ENCODE results near the gene RPS14.

RPS14 gene

DNA sequence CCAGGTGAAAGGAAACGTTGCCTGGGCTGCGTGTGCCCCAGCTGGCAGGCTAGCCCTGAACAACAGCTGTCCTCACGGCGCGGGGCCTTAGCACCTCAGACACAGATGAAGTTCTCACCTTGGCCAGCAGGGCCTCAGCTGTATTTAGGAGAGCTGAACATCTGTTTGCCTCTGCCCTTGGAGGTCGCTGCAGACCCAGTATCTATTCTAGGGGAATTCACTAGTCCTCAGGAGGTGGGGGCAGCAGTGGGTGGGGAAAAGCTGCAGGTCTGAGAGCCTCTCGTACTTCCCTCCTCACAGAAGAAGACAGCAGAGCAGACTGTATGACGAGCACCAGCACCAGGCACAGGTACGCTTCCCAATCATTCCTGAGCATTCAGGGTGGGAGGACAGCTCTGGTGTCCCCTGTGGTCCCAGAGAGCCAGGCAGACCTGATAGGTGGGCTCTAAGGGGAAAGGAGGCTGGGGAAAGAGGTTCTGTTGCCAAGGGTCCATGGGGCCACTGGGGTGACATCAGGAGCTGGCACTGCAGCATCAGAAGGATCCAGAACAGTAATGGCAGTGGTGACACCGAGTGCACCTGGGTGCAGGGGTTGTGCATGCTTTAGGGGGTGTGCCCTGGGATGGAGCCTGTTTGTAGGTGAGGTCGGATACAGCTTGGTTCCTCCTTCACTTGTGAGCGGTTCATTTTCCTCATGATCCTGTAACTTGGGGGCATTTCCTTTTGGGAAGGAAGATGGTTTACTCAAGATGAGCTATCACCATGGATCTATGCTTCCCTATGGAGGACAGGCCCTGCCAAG lies 50.6 kb downstream of the RPS14 start:
- no peak for DNase-seq

GRCh38 chr5:150397782-150398721 lies 51.5 kb downstream of the RPS14 start:
- no peak for DNase-seq

DNA sequence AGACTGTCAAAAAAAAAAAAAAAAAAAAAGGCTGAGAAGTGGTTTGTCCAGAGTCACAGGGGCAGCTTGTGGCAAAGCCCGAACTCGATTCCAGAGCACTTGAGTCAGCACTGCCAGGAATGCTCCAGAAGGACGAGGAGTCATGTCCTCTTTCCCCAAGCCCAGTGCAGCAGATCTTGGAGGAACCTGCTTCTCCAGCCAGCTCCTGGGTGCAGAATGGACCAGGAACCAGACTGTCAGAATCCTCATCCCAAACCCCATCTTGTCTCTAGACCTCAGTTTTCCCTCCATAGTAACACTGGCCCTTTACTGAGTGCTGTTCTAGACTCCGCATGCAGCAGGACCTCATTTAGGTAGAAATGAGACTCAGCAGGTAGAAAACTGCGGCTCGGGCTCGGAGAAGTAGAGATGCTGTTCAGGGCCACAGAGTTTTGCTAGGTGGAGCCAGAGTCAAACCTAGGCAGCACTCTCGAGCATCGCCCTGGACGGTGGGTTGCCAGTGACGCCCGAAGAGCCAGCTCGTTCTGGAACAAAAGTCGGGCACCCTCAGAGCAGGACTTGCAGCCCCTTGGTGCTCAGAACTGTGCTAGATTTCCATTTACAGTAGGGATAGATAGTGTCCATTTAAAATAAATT lies 52.3 kb downstream of the RPS14 start:
- no peak for DNase-seq

- no peak for DNase-seq
Observed at GRCh38 chr5:150396267-150396666, 53.3 kb downstream of the RPS14 start.

GRCh38 chr5:150395688-150395975 lies 53.9 kb downstream of the RPS14 start:
- DNase-seq: no peak

GRCh38 chr5:150394912-150395687 lies 54.4 kb downstream of the RPS14 start:
- no peak for DNase-seq

DNA sequence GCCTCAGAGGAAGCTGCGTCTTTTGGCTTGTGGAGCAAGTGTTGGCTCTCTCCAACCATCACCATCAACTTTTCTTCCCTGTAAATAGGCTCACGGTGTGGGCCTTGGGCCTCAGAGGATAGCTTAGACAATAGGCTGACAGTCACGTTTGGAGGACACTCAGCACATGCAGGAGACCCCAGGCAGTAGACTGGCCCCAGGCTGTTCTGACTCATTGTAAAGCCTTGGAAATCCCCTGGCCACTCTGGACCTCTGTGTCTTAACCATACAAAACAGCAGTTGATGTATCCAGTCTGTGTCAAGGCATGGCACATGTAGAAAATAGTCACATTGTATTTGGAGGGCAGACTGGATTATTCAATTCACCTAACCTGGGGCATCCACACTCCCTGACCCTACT lies 55.4 kb downstream of the RPS14 start:
- no peak for DNase-seq

DNA sequence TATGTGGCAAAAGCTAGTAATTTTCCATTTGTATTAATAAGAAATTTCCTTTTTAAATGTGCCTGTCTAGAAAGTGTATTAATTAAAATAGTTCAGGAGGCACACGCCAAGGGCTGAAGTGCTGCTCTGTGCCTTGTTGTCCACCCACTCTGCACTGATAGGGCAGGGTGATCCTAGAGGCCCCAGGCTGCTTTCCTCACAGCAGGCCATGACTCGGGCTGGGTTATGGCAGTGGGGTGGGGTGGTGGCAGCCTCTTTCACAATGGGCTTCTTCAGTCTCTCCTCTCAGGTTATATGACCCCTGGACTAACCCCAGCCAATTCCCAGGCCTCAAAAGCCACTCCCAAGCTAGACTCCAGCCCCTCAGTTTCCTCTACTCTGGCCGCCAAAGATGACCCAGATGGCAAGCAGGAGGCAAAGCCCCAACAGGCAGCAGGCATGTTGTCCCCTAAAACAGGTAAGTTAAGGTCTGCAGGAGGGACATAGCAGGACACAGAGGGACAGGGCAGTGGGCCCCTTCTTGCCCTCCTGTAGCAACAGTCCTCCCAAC lies 56.4 kb downstream of the RPS14 start:
- DNase-seq: no peak

- DNase-seq: no peak
Observed at GRCh38 chr5:150392680-150393079, 56.9 kb downstream of the RPS14 start.

All from activated CD8-positive, alpha-beta memory T cell treated with anti-CD3 and anti-CD28 coated beads for 24 hours (primary cell).